ENCODE data around the gene RBM20.

The RBM20 gene

GRCh38 chr10:110789604-110790433 lies 145.7 kb downstream of the RBM20 start:
- no peak for DNase-seq (ENCODE audit: low read depth)

DNA sequence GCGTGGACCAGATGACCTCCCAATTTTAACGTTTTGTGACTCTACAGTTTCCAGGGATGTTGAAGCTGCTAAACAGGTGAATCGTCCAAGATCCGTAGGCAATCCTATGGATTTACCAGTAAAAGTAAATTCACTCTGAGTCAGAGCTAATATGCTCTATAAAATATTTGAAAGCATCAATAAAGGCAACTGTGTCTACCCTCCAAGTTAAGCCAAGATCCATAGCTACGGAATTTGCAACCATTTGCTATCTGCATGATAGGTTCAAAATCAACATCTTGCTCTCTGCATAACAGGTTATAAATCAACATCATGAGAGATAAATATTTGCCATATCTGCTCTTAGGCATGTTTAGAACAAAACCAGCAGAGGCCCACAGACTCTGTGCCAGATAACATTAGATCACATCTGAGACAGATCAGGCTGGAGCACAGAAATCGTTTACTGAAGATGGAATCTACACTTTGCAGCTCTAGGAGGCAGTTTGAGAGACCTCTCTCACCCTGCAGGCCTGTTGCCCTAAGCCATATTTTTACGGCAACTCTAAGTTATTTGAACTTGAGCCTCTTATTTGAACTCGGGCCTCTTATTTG lies 146.9 kb downstream of the RBM20 start:
- DNase-seq (ENCODE audit: low read depth): no peak

DNA sequence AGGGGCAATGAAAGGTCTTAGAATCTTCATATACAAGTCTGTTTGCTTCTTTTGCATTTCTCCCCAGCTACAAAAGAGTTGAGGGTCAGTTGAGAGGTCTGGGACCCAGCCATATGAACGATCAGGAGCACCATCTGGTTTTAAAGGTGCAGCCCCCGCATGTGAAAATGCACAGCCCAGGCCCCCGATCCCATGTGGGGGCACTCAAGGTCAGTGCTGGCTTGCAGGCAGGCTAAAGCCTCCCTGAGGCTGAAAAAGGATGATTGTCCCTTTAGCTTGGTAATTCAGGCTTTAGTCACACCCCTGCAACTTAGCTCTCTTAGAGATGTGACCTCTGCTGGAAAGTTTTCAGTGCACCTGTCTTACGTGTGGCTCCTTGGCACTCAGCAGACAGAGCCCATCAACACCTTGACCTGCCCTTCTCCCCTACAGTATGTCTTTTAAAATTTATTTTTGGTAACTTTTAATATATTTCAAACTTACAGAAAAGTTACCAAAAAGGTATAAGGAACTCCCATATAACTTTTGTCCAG lies 147.5 kb downstream of the RBM20 start:
- no peak for DNase-seq (ENCODE audit: low read depth)

DNA sequence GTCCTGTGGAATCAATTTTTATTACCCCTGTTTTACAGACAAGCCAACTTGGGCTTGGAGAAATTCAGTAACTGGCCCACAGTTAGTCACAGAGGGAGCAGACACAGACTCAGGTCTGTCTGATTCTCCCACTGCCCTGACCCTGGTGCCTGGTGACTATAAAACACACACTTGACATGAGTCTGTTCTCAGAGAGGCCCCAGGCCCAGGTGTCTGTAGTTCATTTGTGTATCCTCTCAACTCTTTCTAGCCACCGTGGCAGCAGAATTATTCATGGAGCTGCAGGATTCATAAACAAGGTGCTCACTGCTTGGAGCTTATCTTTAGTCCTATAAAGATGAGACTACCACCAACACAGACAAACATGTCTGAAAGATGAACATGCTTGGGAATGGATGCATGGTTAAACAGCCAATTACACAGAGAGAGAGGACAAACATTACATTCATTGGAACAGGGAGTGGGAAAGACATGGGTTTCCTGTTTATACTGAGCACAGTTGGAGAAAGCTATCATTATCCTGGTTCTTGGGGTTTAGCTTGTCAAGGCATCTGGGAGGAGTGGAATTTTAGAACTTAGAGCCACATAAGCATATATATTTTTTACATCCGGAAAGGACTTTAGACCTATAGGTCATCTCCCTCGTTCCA lies 148.5 kb downstream of the RBM20 start:
- no peak for DNase-seq (ENCODE audit: low read depth)

DNA sequence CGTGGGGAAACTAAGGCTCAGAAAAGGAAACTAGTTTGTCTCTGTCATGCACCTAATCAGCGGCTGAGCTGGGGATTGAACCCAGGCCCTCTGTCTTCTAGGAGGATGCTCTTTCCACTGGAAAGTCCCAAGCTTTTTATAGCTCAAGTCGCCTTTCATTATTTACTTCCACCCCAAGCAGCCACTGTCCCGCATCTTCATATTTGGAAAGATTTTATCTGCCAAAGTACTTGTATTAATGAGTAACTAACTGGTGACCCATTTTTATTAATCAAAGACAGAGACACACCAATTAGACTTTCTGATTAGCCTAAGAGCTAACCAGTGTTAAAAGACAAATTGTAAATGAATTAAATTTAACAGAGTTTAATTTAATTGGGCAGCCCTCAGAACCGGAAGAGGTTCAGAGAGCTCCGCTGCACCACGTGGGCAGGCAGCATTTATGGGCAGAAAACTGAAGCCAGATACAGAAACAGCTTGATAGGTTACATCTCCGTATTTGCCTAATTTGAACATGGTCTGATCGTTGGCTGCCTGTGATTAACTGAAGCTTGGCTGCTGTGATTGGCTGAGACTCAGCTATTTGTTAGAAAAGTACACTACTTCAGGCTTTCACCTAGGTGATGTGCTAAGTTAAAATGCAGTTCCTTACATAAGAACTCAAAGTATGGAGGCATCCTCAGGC lies 149.1 kb downstream of the RBM20 start:
- DNase-seq (ENCODE audit: low read depth): no peak

- no peak for DNase-seq (ENCODE audit: low read depth)
Measured at GRCh38 chr10:110793886-110794285, 149.8 kb downstream of the RBM20 start.

- DNase-seq (ENCODE audit: low read depth): no peak
Measured at GRCh38 chr10:110794808-110795207, 150.7 kb downstream of the RBM20 start.

- no peak for DNase-seq (ENCODE audit: low read depth)
Measured at GRCh38 chr10:110797416-110797815, 153.3 kb downstream of the RBM20 start.

GRCh38 chr10:110798340-110798739 lies 154.2 kb downstream of the RBM20 start:
- DNase-seq (ENCODE audit: low read depth): no peak

DNA sequence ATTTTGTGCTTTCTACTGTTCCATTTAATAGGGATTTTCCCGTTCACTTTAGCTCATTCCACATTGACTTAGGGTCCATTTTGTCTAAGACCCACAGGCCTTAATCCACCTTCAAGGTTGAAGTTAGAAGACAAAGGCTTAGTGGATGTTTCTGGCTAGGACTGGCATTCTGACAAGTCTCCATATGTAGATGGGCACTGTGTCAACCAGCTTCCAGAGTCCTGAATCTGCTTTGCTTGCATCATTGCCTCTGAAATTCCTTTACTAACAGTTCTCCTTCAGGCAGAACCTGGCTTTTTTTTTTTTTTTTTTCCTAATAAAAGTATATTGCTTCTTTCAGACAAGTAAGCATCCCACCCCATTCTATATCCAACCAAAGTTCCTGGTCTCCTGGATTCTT lies 158.0 kb downstream of the RBM20 start:
- DNase-seq (ENCODE audit: low read depth): no peak

DNA sequence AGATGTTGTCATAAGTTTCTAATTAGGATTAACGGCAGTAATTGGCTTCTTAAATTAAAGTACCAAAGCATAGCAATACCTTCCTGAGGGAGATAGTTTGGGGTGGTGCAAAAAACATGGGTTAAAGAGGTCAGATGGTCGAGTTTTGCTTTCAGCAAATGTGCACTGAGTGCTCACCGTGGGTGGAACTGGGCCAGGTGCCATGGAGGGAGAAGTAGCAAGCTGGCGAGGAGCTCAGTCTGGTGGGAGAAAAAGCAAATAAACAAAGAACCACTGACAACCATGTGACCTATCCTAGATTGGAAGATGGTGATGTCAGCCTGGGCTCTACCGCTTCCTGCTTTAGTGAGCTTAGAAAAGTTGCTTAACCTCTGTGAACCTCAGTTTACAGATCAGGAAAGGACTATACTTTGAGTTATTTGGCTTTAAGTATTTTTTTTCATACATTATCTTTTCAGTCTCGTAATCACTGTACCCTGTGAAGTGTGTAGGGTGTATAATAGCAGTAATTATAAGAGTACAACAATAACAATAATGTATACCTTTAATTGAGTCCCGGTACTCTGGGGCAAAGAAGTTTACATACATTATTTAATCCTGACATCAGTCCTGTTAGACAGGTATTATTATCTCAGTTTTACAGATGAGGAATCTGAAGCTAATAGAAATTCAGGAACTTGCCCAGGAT lies 158.6 kb downstream of the RBM20 start:
- DNase-seq (ENCODE audit: low read depth): peak; percentile 34

DNA sequence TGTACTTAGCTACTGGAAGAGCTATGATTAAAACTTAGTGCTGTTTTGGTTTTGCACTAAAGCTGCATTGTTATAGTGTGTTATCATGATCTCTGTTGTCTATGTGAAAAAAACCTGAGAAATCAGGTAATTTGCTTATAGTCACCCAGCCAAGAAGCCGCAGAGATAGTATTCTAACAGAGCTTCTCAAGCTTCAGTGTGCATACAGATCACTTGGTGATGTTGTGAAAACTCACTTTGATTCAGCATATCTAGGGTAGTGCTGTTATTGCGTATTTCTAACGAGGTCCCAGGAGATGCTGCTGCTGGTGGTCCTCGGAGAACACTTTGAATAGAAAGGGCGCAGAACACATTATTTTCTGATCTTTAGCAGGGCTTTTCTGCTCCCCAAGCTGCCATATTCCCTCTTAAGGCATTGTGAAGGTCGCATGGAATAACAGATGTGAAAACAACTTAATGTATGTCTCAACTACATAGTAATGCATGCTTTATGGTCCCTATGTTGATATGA lies 159.2 kb downstream of the RBM20 start:
- no peak for DNase-seq (ENCODE audit: low read depth)

DNA sequence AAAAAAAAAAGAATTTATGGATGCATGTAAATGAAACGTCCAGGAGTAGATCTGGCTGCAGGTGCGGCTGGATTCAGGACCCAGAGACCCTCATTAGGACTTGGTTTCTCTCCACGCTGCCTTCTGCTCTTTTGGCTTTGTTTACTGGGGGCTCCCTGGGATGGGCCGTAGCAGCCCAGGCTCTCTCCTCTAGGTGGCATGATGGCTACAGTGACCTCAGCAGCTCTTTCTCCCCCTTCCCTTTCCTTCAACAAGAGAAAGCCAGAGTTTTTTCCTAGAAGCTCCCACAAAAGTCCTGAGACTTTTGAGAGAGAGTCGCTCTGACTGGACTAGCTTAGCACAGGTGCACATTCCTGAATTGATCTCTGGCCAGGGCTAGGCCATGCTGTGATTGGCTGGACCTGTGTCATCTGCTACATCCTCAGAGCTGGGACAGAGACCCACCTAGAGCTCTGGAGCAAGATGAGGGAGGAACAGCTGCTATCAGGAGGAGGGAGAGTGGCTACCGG lies 159.7 kb downstream of the RBM20 start:
- no peak for DNase-seq (ENCODE audit: low read depth)

GRCh38 chr10:110804376-110804775 lies 160.2 kb downstream of the RBM20 start:
- no peak for DNase-seq (ENCODE audit: low read depth)

DNA sequence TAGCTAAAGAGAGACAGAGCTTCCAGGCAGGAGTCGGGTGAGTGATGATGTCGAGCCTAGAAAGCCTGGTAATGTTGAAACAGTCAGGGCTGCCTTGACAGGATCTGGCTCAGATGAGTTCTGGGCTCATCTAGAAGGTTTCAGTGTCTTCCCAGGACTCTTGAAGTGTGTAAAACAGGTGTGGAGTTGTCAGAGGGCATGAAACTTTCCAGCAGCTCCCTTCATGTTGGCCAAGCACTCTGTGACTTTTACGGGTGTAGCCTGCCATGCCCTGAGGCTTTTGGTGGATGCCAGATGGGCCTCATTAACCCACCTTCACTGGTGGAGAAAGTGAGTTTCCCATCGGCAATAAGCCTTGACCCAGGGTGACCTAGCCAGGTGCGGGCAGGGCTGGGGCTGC lies 161.2 kb downstream of the RBM20 start:
- no peak for DNase-seq (ENCODE audit: low read depth)

DNA sequence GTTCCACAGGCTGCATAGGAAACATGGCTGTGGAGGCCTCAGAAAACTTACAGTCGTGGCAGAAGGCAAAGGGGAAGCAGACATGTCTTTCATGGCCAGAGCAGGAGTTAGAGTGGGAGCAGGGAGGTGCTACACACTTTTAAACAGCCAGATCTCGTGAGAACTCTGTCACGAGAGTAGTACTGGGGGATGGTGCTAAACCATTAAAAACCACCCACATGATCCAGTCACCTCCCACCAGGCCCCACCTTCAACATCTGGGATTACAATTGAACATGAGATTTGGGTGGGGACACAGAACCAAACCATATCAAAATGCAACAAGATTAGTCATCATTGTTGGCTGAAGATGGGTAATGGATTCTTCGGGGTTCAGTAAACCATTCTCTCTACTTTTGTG lies 162.2 kb downstream of the RBM20 start:
- DNase-seq (ENCODE audit: low read depth): no peak

- DNase-seq (ENCODE audit: low read depth): no peak
Measured at GRCh38 chr10:110808123-110808522, 164.0 kb downstream of the RBM20 start.

DNA sequence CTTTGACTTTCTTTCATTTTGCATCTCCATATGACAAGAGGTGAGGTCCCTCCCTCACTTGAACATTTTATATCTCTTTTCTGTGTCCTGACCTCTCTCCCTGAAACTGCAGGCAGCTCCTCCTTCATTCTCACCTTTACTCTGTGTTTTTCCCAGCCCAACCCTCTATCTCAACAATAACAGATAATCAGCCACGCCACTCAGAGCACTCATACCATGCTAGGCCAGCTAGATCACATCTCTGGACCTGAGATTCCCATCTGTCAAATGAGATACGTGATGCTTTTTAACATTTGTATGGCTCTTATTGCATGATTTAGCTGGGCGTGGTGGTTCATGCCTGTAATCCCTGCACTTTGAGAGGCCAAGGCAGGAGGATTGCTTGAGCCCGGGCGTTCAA lies 164.5 kb downstream of the RBM20 start:
- DNase-seq (ENCODE audit: low read depth): no peak

- no peak for DNase-seq (ENCODE audit: low read depth)
Measured at GRCh38 chr10:110810625-110811024, 166.5 kb downstream of the RBM20 start.

DNA sequence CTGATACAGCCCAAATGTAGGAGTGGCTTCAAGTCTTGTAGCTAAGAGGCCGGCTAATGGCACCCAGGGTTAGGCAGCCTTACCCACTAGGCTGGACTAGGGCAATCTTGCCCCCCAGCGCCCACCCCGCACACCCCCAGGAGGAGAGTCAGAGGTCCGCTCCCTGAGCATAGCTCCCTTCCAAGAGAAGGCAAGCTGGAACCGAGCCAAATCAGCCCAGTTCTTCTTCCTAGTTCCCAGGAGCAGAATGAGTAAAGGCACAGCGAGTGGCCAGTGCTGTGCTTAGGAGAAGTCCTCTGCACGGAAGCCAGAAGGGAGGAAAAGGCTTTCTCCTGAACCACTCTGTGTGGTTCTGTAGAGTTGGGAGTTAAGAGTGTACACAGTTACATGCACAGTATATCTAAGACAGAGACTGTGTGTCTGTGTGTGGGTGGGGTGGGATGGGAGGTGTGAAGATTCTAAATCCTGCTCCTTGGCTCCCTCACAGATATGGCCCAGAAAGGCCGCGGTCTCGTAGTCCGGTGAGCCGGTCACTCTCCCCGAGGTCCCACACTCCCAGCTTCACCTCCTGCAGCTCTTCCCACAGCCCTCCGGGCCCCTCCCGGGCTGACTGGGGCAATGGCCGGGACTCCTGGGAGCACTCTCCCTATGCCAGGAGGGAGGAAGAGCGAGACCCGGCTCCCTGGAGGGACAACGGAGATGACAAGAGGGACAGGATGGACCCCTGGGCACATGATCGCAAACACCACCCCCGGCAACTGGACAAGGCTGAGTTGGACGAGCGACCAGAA lies 167.8 kb downstream of the RBM20 start:
- DNase-seq (ENCODE audit: low read depth): no peak

DNA sequence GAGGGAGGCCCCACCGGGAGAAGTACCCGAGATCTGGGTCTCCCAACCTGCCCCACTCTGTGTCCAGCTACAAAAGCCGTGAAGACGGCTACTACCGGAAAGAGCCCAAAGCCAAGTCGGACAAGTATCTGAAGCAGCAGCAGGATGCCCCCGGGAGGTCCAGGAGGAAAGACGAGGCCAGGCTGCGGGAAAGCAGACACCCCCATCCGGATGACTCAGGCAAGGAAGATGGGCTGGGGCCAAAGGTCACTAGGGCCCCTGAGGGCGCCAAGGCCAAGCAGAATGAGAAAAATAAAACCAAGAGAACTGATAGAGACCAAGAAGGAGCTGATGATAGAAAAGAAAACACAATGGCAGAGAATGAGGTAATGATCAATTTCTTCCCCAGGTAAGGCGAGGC lies 168.4 kb downstream of the RBM20 start:
- no peak for DNase-seq (ENCODE audit: low read depth)
